ENCODE data around the gene LEFTY2. TPM values are rescaled to one million over a fixed set of nuclear protein-coding genes. Genes with fewer than 3 reads are reported as not detected.

Gene LEFTY2
- total and polyA plus RNA-seq, 2 of the 4 experiments (the other 2 are of a cell fraction) = not detected

DNA sequence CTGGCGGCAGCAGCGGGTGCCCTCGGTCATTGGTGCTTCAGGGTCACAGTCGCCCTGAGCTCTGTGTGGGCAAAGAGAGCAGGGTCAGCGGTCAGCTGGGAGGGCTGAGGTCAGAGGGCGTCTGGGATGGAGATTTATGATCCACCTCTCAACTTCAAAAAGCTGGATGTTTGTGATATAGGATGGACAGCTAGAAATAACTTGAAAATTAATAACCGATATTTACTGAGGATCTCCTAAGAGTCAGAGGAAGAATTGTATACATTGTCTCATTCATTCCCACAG lies 54.0 kb downstream of the LEFTY2 start:
- POLR2A ChIA-PET (ENCODE audit: unreplicated experiment) = no interaction called here
- H3K14ac ChIP-seq (replicated peaks; ENCODE audit: low read depth, low read length) = no peak overlapping the region
- ATAC-seq (ENCODE audit: low read depth) (no peak), DNase-seq (no peak)
- dilution Hi-C loops (cut with HindIII; ENCODE audit: low sequenced_read_pairs, unreplicated experiment) (no loop called here), intact Hi-C loops (cut with micrococcal nuclease) (no loop called here), in situ Hi-C loops (cut with MboI; ENCODE audit: low sequenced_read_pairs) (no loop called here)
- H2AK5ac ChIP-seq (ENCODE audit: low read depth, low read length) = no peak overlapping the region
- no peak overlapping the region for H3K4ac ChIP-seq (ENCODE audit: low read depth, low read length)
- CTCF ChIA-PET = no interaction called here
- peaks cover 0 to 8% of the 10 kb centered on the region in 2 experiments; a peak in 3 of 4 replicates for H3K79me1 ChIP-seq (ENCODE audit: low read depth in 1 of 2, low read length in 2 of 2)
- no peak overlapping the region for H3K23ac ChIP-seq (ENCODE audit: low read depth, low read length)
- no peak overlapping the region for H3K4me3 ChIP-seq (ENCODE audit: insufficient read depth, low read depth, low read length)
- H4K8ac ChIP-seq (ENCODE audit: low read depth in 2 of 2, low read length in 2 of 2) = no peak overlapping the region
- no peak overlapping the region for H3K9ac ChIP-seq (ENCODE audit: low read depth, low read length)
- H3K4me2 ChIP-seq (ENCODE audit: low read depth, low read length) = no peak overlapping the region
- no peak overlapping the region for H4K91ac ChIP-seq (ENCODE audit: insufficient read depth, low read depth, low read length)
- H2AFZ ChIP-seq (replicated peaks; ENCODE audit: low read length, poor library complexity) = no peak overlapping the region
- H2BK20ac ChIP-seq (ENCODE audit: low read depth, low read length) = no peak overlapping the region
- H3K9me3 ChIP-seq (ENCODE audit: control insufficient read depth, insufficient read depth, low read length) = no peaks in the 10 kb centered on the region
- BruUV-seq (replicated peaks) = no TSS peak
- H3K4me1 ChIP-seq (ENCODE audit: control insufficient read depth, insufficient read depth, low read length) = peaks cover 2% of the 10 kb centered on the region; the same call in 1 of the 2 replicates
- H3K27me3 ChIP-seq (ENCODE audit: control insufficient read depth, insufficient read depth, low read length) = no peaks in the 10 kb centered on the region
- peaks cover 3% of the 10 kb centered on the region; the same call in 1 of the 2 replicates for H3K9me1 ChIP-seq (ENCODE audit: insufficient read depth, low read length)
- no peak overlapping the region for H2BK120ac ChIP-seq (ENCODE audit: low read depth, low read length)
- no peak overlapping the region for H2BK15ac ChIP-seq (ENCODE audit: low read depth, low read length)
- no peaks in the 10 kb centered on the region for H3K36me3 ChIP-seq (ENCODE audit: control insufficient read depth, insufficient read depth, low read length)
- no CpG with 5 or more reads among the region's 7 CpGs for WGBS, 2 experiments (ENCODE audit: extremely low coverage in 2 of 2, insufficient read length in 1 of 2)
- H4K20me1 ChIP-seq (ENCODE audit: insufficient read depth, low read length) = no peaks in the 10 kb centered on the region; the same call in 1 of the 2 replicates
- H3K27ac ChIP-seq (ENCODE audit: insufficient read depth, low read length) = no peak overlapping the region
- H4K5ac ChIP-seq (ENCODE audit: low read depth, low read length) = no peak overlapping the region
- no peak overlapping the region for H3K56ac ChIP-seq (ENCODE audit: extremely low read depth, insufficient read depth, low read length)
- H3K18ac ChIP-seq (ENCODE audit: low read depth, low read length) = no peak overlapping the region
- TF ChIP-seq, protein P1, sequence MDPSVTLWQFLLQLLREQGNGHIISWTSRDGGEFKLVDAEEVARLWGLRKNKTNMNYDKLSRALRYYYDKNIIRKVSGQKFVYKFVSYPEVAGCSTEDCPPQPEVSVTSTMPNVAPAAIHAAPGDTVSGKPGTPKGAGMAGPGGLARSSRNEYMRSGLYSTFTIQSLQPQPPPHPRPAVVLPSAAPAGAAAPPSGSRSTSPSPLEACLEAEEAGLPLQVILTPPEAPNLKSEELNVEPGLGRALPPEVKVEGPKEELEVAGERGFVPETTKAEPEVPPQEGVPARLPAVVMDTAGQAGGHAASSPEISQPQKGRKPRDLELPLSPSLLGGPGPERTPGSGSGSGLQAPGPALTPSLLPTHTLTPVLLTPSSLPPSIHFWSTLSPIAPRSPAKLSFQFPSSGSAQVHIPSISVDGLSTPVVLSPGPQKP (IDR thresholded peaks at IDR 0.05; ENCODE audit: borderline replicate concordance, low read depth, low read length) = no peak
- TF ChIP-seq BHLHE40 (IDR thresholded peaks at IDR 0.05; ENCODE audit: low read depth, low read length) (no peak), SMC3 (IDR thresholded peaks at IDR 0.05; ENCODE audit: low read depth, low read length) (no peak), FOS (IDR thresholded peaks at IDR 0.05; ENCODE audit: low read depth, low read length) (no peak), RFX5 (IDR thresholded peaks at IDR 0.05; ENCODE audit: low read depth, low read length) (no peak), MAFK (IDR thresholded peaks at IDR 0.05; ENCODE audit: low read depth, low read length) (no peak), RAD21 (IDR thresholded peaks at IDR 0.05; ENCODE audit: low read length) (no peak), CEBPB (IDR thresholded peaks at IDR 0.05; ENCODE audit: low read depth, low read length) (no peak), CHD1 (IDR thresholded peaks at IDR 0.05; ENCODE audit: low read depth, low read length) (no peak), MAZ (IDR thresholded peaks at IDR 0.05; ENCODE audit: borderline replicate concordance, low read depth, low read length) (no peak), RCOR1 (IDR thresholded peaks at IDR 0.05; ENCODE audit: insufficient replicate concordance, low read length) (no peak), POLR2A (IDR thresholded peaks at IDR 0.05; ENCODE audit: low read depth, low read length) (no peak), NFE2L2 (IDR thresholded peaks at IDR 0.05; ENCODE audit: low read depth, low read length) (no peak)
- TF ChIP-seq, protein P2, sequence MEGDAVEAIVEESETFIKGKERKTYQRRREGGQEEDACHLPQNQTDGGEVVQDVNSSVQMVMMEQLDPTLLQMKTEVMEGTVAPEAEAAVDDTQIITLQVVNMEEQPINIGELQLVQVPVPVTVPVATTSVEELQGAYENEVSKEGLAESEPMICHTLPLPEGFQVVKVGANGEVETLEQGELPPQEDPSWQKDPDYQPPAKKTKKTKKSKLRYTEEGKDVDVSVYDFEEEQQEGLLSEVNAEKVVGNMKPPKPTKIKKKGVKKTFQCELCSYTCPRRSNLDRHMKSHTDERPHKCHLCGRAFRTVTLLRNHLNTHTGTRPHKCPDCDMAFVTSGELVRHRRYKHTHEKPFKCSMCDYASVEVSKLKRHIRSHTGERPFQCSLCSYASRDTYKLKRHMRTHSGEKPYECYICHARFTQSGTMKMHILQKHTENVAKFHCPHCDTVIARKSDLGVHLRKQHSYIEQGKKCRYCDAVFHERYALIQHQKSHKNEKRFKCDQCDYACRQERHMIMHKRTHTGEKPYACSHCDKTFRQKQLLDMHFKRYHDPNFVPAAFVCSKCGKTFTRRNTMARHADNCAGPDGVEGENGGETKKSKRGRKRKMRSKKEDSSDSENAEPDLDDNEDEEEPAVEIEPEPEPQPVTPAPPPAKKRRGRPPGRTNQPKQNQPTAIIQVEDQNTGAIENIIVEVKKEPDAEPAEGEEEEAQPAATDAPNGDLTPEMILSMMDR (conservative IDR thresholded peaks at IDR 0.05; ENCODE audit: low read depth, low read length) = no peak
- TF ChIP-seq, protein P3, sequence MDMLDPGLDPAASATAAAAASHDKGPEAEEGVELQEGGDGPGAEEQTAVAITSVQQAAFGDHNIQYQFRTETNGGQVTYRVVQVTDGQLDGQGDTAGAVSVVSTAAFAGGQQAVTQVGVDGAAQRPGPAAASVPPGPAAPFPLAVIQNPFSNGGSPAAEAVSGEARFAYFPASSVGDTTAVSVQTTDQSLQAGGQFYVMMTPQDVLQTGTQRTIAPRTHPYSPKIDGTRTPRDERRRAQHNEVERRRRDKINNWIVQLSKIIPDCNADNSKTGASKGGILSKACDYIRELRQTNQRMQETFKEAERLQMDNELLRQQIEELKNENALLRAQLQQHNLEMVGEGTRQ (IDR thresholded peaks at IDR 0.05; ENCODE audit: low read depth, low read length) = no peak
- H2AK9ac ChIP-seq (replicated peaks; ENCODE audit: low read depth, low read length, poor library complexity) = no peak overlapping the region
- H2BK5ac ChIP-seq (ENCODE audit: low read depth, low read length, poor library complexity, severe bottlenecking) = no peak overlapping the region
